Dendritic cell treated with granulocyte-macrophage colony-stimulating factor and Interleukin-4, amounts not matched to agents 40 ng/mL and 50 ng/mL, for 4 days (primary cell): Measurements from ENCODE around the gene KCNQ4.

Experiments
- H3K27ac Mint-ChIP-seq: one replicate; pipeline ENCODE4 v1.8.0; 2022; ENCODE audit warnings: mild to moderate bottlenecking, mixed read lengths
- H3K27me3 Mint-ChIP-seq: one replicate; pipeline ENCODE4 v1.8.0; 2022; ENCODE audit warnings: mild to moderate bottlenecking, mixed read lengths
- H3K36me3 Mint-ChIP-seq: one replicate; pipeline ENCODE4 v1.8.0; 2022; ENCODE audit warnings: low read depth, mixed read lengths
- H3K4me1 Mint-ChIP-seq: one replicate; pipeline ENCODE4 v1.8.0; 2022; ENCODE audit warnings: low read depth, mixed read lengths
- H3K4me3 Mint-ChIP-seq: one replicate; pipeline ENCODE4 v1.8.0; 2022; ENCODE audit warnings: mild to moderate bottlenecking, moderate library complexity, mixed read lengths
- H3K9me3 Mint-ChIP-seq: one replicate; pipeline ENCODE4 v1.8.0; 2022; ENCODE audit warnings: mixed read lengths
- intact Hi-C: fragments of 100-400 bp; cut with micrococcal nuclease; formaldehyde crosslinking; loops from one replicate; pipeline ENCODE4 v1.15.0; 2022

KCNQ4 gene

DNA sequence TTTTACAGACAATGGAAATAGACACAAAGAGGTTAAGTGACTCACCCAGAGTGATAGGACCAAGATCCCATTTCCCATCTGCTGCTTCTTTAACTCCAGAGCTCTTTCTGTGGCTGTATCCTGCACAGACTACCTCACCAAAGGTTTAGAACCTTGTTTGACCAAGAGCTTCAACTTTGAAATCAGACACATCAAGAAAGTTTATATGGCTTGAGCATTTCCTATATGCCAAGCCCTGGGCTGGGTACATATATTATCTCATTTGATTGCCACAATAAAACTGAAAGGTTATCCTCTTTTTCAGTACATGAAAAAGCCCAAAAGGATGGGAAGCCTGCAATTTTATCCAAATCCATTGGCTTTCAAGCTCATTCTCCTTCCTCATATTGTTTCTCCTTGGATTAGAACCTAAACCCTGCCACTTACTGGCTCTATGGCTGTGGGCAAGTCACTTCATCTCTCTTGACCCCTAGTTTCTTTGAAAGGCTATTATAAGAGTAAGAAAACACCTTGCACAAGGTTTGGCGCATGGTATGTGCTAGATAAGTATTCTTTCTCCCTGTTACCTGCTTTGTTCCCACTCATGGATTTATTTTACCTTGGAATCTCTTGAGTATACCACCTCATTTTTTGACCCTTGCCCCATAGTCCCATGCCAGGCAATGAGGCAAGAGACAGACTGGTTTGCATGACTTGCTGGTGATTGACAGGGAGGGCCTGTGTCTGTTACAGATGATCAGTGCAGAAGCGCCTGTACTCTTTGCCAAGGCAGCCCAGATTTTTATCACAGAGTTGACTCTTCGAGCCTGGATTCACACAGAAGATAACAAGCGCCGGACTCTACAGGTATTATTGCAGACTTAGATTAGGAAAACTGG lies 34.5 kb upstream of the KCNQ4 start:
- no peaks in the 10 kb centered on the region for H3K27me3 Mint-ChIP-seq
- intact Hi-C loops, result no loop called here
- H3K9me3 Mint-ChIP-seq, result no peaks in the 10 kb centered on the region
- no peaks in the 10 kb centered on the region for H3K4me1 Mint-ChIP-seq
- no peak overlapping the region for H3K27ac Mint-ChIP-seq
- no peak overlapping the region for H3K4me3 Mint-ChIP-seq
- peaks cover 95% of the 10 kb centered on the region for H3K36me3 Mint-ChIP-seq

DNA sequence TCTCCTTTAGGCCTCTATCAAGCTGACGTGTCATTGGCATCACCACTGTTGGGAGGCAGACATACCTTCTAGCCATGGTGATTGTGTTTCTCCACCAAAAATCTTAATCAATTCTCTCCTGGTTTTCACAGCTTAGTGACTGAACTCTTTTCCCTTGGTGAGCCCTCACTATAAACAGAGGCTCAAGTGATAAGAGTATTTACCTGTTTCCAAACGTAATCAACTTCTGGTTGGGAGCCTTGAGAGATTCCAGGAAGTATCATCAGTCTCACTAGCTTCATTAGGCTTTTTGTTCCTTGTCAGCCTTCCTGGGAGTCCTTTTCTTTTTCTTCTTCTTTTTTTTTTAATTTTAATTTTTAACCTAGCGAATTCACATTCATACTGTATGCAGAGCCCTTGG lies 33.8 kb upstream of the KCNQ4 start:
- intact Hi-C loops, result no loop called here

DNA sequence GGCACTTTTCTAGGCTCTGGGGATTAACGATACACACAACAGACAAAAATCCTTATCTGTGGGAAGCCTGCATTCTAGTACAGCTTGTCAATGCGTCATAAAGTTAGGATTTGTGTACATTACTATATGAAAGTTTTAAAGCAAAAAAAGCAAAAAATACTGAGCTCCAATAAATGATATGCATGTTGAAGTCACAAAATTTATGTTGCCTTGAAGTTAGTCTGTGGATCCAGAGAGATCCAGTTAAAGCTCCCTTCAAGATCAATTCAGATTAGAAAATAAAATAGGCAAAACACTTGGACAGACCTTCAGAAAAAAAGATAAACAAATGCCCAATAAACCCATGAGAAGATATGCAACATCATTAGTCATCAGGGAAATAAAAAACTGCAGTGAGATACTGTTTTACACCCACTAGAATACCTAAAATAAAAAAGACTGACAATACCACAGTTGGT lies 33.1 kb upstream of the KCNQ4 start:
- Mint-ChIP-seq H3K27me3 (no peaks in the 10 kb centered on the region), H3K27ac (no peak overlapping the region), H3K36me3 (peaks cover 95% of the 10 kb centered on the region), H3K9me3 (no peaks in the 10 kb centered on the region), H3K4me3 (no peak overlapping the region), H3K4me1 (no peaks in the 10 kb centered on the region)
- intact Hi-C loops, result no loop called here

More for the DNA sequence above, 33.8 kb upstream of the KCNQ4 start:
- peaks cover 95% of the 10 kb centered on the region for H3K36me3 Mint-ChIP-seq
- no peaks in the 10 kb centered on the region for H3K9me3 Mint-ChIP-seq
- no peak overlapping the region for H3K4me3 Mint-ChIP-seq
- no peaks in the 10 kb centered on the region for H3K27me3 Mint-ChIP-seq
- no peak overlapping the region for H3K27ac Mint-ChIP-seq
- no peaks in the 10 kb centered on the region for H3K4me1 Mint-ChIP-seq

DNA sequence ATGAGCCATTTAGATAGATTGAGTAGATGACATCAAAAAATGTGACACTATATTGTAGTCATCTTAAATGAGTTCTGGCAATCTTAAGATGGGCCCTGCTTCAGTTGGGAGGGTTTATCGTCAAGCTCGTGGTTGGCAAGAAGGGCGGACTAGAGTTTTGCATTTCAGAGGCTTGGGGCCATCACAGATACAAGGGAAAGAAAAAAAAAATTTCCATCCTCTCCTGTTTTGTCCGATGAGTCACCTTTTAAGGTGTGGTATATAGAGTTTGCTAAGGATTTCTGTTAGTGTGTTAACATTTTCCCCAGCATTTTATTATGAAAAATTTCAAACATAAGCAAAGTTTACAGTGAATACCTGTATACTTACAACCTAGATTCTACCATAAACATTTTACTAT lies 31.8 kb upstream of the KCNQ4 start:
- no peaks in the 10 kb centered on the region for H3K9me3 Mint-ChIP-seq
- no peak overlapping the region for H3K4me3 Mint-ChIP-seq
- peaks cover 95% of the 10 kb centered on the region for H3K36me3 Mint-ChIP-seq
- no peak overlapping the region for H3K27ac Mint-ChIP-seq
- intact Hi-C loops, result no loop called here
- H3K4me1 Mint-ChIP-seq, result no peaks in the 10 kb centered on the region
- H3K27me3 Mint-ChIP-seq, result no peaks in the 10 kb centered on the region

DNA sequence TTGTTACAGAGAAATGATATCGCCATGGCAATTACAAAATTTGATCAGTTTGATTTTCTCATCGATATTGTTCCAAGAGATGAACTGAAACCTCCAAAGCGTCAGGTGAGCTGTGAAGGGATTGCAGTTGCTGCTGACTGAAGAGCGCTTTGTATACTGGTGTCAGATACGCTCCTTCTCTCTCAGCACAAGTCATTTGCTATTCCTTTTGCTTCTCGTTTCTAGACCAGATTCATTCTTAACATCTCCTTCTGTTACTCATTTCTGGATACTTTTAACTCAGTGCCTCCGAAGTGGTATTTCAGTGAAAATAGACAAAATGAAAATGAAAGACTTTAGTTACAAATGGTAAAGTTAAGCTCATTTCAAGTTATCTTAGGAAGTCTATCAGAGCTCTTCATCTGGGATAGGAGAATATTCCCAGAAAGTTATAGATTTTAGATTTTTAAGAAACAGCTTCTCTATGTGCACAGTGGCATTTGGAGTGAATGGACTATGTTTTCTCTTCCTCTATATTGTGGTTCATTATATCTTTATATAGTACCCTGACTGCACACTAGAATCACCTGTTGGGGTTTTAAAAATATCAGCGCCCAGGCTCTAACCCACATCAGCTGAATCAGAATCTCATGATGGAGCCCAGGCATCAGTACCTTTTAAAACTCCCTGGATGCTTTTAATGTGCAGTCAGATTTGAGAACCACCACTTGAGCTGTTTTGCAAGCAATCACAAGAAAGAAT lies 30.3 kb upstream of the KCNQ4 start:
- no peak overlapping the region for H3K27ac Mint-ChIP-seq
- H3K27me3 Mint-ChIP-seq, result no peaks in the 10 kb centered on the region
- no peaks in the 10 kb centered on the region for H3K9me3 Mint-ChIP-seq
- no peaks in the 10 kb centered on the region for H3K4me1 Mint-ChIP-seq
- intact Hi-C loops, result no loop called here
- H3K4me3 Mint-ChIP-seq, result no peak overlapping the region
- peaks cover 95% of the 10 kb centered on the region for H3K36me3 Mint-ChIP-seq

DNA sequence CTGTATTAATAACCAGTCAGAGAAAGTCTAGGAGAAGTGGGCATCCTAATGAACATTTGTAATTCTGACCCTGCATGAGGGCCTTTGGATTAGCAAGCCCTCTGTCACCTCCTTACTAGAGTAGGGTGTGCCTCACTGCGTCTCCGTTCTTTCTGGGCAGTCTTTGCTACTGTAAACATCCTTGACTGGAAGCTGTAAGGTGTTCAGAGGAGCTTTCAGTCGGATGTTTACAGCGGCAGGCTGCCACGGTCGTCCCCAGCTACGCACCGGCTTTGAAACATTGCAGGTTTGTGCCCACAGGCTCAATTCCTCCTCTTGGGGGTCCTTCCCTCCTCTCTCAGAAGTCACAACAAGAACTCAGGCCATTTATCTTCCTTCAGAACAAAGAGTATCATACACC lies 29.4 kb upstream of the KCNQ4 start:
- intact Hi-C loops, result no loop called here
- no peak overlapping the region for H3K27ac Mint-ChIP-seq
- no peaks in the 10 kb centered on the region for H3K27me3 Mint-ChIP-seq
- no peak overlapping the region for H3K4me3 Mint-ChIP-seq
- no peaks in the 10 kb centered on the region for H3K9me3 Mint-ChIP-seq
- peaks cover 96% of the 10 kb centered on the region for H3K36me3 Mint-ChIP-seq
- H3K4me1 Mint-ChIP-seq, result no peaks in the 10 kb centered on the region

DNA sequence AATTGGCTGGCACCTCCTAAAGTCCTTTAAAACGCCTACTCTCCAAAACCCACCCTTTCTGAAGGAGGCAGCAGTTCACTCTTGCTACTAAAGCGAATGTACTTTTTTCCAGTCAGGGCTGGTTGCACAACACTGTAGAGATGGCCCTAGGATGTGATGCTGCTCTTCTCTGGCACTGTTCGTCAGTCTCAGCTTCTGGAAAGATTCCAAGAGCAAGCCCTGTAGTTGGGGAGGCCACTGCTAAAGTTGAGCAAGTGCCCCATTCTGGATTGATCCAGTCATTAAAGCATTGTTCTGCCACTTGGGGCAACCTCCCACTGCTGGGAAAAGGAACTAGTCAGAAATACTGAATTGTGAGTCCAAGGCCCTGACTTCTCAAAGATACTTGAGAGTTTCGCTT lies 28.5 kb upstream of the KCNQ4 start:
- intact Hi-C loops, result no loop called here
- H3K9me3 Mint-ChIP-seq, result no peaks in the 10 kb centered on the region
- H3K36me3 Mint-ChIP-seq, result peaks cover 96% of the 10 kb centered on the region
- H3K27me3 Mint-ChIP-seq, result no peaks in the 10 kb centered on the region
- H3K4me3 Mint-ChIP-seq, result no peak overlapping the region
- H3K27ac Mint-ChIP-seq, result no peak overlapping the region
- no peaks in the 10 kb centered on the region for H3K4me1 Mint-ChIP-seq

DNA sequence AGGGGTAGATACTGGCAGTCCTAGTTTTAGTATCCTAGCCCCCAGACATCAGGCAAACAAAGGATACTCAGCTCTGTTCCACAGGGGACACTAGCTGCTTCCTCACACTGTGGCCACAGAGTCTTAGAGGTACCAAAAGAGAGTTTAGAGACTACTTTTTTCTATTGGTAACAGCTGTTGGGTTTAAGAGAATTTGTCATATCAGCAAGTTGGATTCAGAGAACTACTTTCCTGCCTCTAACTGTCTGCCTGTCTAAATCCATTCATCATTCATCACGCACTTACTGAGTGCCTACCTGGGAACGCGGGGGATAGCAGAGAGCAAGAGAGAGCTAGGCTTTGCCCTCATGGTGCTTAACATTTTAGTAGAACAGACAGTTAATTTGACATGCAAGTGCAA lies 27.1 kb upstream of the KCNQ4 start:
- no peaks in the 10 kb centered on the region for H3K4me1 Mint-ChIP-seq
- peaks cover 96% of the 10 kb centered on the region for H3K36me3 Mint-ChIP-seq
- intact Hi-C loops, result no loop called here
- H3K27ac Mint-ChIP-seq, result no peak overlapping the region
- H3K27me3 Mint-ChIP-seq, result no peaks in the 10 kb centered on the region
- H3K9me3 Mint-ChIP-seq, result no peaks in the 10 kb centered on the region
- no peak overlapping the region for H3K4me3 Mint-ChIP-seq

DNA sequence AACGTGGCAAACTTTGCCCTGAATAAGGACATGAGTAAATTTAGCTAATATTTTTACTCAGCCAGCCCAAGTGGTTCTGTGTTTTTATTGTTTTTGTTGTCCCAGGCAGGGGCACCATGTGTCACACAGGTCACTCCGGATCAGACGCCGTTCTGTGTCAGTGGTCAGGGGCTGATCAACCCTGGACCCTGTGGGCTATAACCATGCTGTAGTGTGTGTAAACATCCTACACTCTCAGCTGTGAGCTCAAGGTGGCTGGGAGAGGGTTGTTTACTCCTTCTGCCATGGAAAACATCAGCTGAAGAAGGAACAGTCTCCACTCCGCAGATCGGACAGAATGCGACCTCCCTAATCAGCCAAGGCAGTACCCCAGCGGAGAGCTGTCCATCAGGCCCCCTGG lies 26.5 kb upstream of the KCNQ4 start:
- peaks cover 95% of the 10 kb centered on the region for H3K36me3 Mint-ChIP-seq
- H3K4me1 Mint-ChIP-seq, result no peaks in the 10 kb centered on the region
- no peaks in the 10 kb centered on the region for H3K9me3 Mint-ChIP-seq
- no peak overlapping the region for H3K4me3 Mint-ChIP-seq
- intact Hi-C loops, result no loop called here
- H3K27ac Mint-ChIP-seq, result no peak overlapping the region
- no peaks in the 10 kb centered on the region for H3K27me3 Mint-ChIP-seq

DNA sequence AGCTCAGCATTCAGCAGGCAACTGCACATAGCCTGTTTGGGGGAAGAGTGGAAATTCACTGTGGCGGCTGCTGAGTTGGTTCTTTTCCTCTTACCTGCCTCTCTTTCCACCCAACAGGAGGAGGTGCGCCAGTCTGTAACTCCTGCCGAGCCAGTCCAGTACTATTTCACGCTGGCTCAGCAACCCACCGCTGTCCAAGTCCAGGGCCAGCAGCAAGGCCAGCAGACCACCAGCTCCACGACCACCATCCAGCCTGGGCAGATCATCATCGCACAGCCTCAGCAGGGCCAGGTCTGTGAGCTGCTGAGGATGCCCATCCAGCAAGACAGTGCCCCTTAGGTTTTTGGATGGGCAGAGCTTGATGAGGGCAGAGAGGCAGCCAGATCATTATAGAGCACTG lies 25.6 kb upstream of the KCNQ4 start:
- Mint-ChIP-seq H3K4me3 (no peak overlapping the region), H3K9me3 (no peaks in the 10 kb centered on the region), H3K4me1 (no peaks in the 10 kb centered on the region), H3K27me3 (no peaks in the 10 kb centered on the region), H3K27ac (no peak overlapping the region), H3K36me3 (peaks cover 98% of the 10 kb centered on the region)
- intact Hi-C loops, result no loop called here

DNA sequence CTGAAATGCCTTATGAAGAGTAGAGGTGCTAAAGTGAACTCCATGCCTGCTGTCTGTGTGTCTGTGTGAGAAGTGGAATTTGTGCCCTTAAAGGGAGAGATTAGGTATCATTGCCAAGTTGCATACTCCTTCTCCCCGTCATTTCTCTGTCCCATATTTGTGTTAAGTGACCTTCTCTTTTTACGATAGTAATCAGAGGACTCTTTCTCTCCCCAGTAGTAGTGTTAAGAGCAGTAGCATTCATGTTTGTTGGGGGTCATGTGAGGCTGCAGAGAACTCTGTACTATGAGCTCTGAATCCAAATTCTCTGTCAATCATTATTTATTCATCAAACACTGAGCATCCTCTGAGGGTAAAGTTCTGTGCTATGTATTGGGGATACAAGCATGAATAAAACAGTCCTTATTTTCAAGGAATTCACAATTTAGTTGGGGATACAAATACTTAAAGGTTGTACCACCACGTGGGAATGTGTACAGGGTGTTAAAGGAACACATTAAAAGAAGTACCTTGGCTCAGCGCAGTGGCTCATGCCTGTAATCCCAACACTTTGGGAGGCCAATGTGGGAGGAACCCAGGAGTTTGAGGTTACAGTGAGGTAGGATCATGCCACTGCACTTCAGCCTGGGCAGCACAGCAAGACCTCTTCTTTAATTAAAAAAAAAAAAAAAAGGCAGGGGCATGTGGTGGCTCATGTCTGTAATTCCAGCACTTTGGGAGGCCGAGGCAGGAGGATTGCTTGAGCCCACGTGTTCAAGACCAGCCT lies 24.8 kb upstream of the KCNQ4 start:
- Mint-ChIP-seq H3K4me3 (no peak overlapping the region), H3K4me1 (no peaks in the 10 kb centered on the region), H3K36me3 (peaks cover 98% of the 10 kb centered on the region), H3K27ac (no peak overlapping the region), H3K27me3 (no peaks in the 10 kb centered on the region), H3K9me3 (no peaks in the 10 kb centered on the region)
- intact Hi-C loops, result no loop called here

DNA sequence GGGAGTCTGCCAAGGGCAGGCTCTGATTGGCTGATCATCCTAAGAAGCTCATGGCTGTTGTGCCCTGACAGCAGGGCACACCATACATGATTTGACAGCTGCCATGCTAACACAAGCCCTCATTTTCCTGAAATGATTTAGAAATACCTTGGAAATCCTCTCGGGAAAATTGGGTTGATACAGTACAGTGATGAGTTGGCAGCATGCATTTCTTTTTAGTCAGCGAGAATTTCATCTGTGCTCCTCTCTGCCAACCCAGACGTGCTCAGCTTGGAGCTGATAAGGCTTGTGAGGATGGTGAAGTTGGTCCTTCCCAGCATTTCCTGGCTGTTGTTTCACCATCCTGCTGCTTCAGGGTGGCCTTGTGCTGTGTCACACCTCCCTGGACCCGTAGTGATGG lies 22.6 kb upstream of the KCNQ4 start:
- no peaks in the 10 kb centered on the region for H3K27me3 Mint-ChIP-seq
- H3K9me3 Mint-ChIP-seq, result no peaks in the 10 kb centered on the region
- H3K27ac Mint-ChIP-seq, result no peak overlapping the region
- intact Hi-C loops, result no loop called here
- no peak overlapping the region for H3K4me3 Mint-ChIP-seq
- peaks cover 98% of the 10 kb centered on the region for H3K36me3 Mint-ChIP-seq
- H3K4me1 Mint-ChIP-seq, result no peaks in the 10 kb centered on the region

DNA sequence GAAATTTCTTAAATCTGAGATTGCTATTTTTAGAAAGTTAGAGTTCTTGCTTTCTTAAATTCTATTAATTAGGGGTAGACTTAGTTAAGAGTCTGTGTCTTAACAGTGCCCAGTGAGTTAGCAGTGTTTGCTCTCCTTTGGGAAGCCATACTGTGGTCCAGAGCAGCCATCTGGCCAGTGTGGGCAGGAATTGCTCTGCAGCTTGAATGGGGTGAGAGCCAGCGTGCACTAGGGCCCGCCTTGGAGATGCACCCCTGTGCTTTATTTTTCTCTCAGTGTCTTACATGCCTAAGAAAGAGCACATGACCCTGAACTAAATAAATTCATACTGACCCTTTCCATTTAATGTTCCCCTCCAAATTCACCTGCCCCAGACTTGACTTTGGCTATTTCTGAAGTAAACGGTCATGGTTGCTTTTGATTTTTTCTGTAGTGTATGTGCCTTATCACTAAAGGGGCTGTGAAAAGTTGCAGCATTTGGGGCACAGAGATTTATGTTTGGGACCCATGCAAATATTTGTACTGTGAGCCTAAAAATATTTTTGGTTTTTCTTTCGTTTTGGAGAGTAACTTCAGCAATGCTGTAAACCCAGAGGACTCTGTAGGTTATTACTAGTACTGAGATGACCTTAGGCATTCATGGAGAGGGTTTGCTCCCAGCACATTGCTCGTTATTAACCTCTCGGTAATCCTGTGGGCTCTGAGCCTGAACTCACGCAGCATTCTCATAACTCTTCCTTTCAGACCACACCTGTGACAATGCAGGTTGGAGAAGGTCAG lies 21.3 kb upstream of the KCNQ4 start:
- H3K4me3 Mint-ChIP-seq, result no peak overlapping the region
- intact Hi-C loops, result no loop called here
- no peaks in the 10 kb centered on the region for H3K9me3 Mint-ChIP-seq
- peaks cover 98% of the 10 kb centered on the region for H3K36me3 Mint-ChIP-seq
- H3K27me3 Mint-ChIP-seq, result no peaks in the 10 kb centered on the region
- peaks cover 6% of the 10 kb centered on the region for H3K4me1 Mint-ChIP-seq
- H3K27ac Mint-ChIP-seq, result no peak overlapping the region
